Tibial nerve (tissue), 4 donors: ENCODE measurements around the gene NUDT16L1. TPM values are rescaled to one million over a fixed set of nuclear protein-coding genes. Genes with fewer than 3 reads are reported as not detected.
"Not testable (repeated sequence)": the region's sequence is repeated elsewhere in the genome, so short reads cannot be mapped to it uniquely, and the experiment has no call there.

Experiments
- DNase-seq, 2 donors: peaks; one replicate each; pipeline ENCODE4 v3.0.0-alpha.2; 2019; ENCODE audit warnings: low spot score in 2 of 2
- H3K27ac ChIP-seq, 4 donors: fragments of 200-600 bp; sonication (generic) in 3 of 4; one replicate each; pipeline ENCODE4 v1.5.1; 2017 to 2019; ENCODE audit warnings: mild to moderate bottlenecking in 1 of 4
- H3K27me3 ChIP-seq, 2 donors: fragments of 200-600 bp; sonication (generic) in 1 of 2; one replicate each; pipeline versions ENCODE4 v1.5.1 to v1.6.0; 2017 to 2019
- H3K36me3 ChIP-seq, 3 donors: fragments of 200-600 bp; sonication (generic); one replicate each; pipeline ENCODE4 v1.5.1; 2018 to 2019
- H3K4me1 ChIP-seq, 4 donors: fragments of 200-600 bp; sonication (generic) in 3 of 4; one replicate each; pipeline ENCODE4 v1.5.1; 2017 to 2019
- H3K4me3 ChIP-seq, 4 donors: fragments of 200-600 bp; sonication (generic) in 3 of 4; one replicate each; pipeline ENCODE4 v1.5.1; 2017 to 2019; ENCODE audit warnings: mild to moderate bottlenecking in 1 of 4, moderate library complexity in 1 of 4
- H3K9me3 ChIP-seq, 4 donors: fragments of 200-600 bp; sonication (generic) in 3 of 4; one replicate each; pipeline ENCODE4 v1.5.1; 2017 to 2019
- EP300 ChIP-seq, 2 donors: sonication (generic); formaldehyde crosslinking; IDR thresholded peaks; one replicate each; pipeline ENCODE4 v1.6.1; 2017; ENCODE audit warnings: antibody characterized with exemption in 2 of 2, mild to moderate bottlenecking in 1 of 2
- POLR2A ChIP-seq, 2 donors: fragments of 450-650 bp; IDR thresholded peaks; one replicate each; pipeline ENCODE4 v1.6.1; 2017; ENCODE audit warnings: antibody characterized with exemption in 2 of 2, mild to moderate bottlenecking in 2 of 2, moderate library complexity in 2 of 2
- WGBS, 2 donors: methylation state at CpG; one replicate each; pipeline ENCODE4 v1.1.5; 2018; 5-methylcytosine and 5-hydroxymethylcytosine counted together
- total RNA-seq, 4 donors: library from RNA; depleted of rRNA; stranded (reverse); fragments of >200 nt; gene quantifications; one replicate each; pipeline ENCODE4 v1.1.0, GENCODE V29; 2016
- TF ChIP-seq, protein P1 (sequence below), 5 experiments: fragments of 200-600 bp in 3 of 5; fragments of 450-650 bp in 2 of 5; sonication (generic) in 3 of 5; IDR thresholded peaks; one replicate each; pipeline ENCODE4 v1.5.1; 2016 to 2019; ENCODE audit warnings: antibody characterized with exemption in 5 of 5, mild to moderate bottlenecking in 3 of 5, moderate library complexity in 2 of 5

NUDT16L1 gene
- total RNA-seq, 4 donors from 2014 or later = 30.3 to 63.7 (median 48.5) TPM

DNA sequence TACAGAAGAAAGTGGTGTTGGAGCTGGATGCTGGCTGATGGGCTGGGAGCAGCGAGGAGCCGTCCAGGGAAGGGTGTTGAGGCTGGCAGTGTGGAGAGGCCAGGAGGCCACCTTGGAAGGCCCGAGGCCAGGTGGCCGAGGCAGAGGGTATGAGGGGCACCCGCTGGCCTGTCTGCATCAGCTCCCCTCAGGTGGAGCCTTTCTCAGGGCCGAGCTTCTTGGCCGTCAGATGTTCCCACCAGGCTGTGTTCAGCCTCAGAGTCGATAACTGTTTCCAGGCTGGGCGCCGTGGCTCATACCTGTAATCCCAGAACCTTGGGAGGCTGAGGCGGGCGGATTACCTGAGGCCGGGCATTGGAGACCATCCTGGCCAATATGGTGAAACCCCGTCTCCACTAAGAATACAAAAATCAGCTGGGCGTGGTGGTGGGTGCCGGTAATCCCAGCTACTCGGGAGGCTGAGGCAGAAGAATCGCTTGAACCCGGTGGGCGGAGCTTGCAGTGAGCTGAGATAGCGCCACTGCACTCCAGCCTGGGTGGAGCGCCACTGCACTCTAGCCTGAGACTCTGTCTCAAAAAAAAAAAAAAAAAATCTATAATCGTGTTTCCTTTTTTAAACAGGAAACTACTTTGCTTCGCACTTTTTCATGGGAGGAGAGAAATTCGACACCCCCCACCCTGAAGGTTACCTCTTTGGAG, 43.5 kb upstream of the NUDT16L1 start:
- TF ChIP-seq EP300 (IDR thresholded peaks at IDR 0.05) (no peak), POLR2A (IDR thresholded peaks at IDR 0.05) (no peak)
- TF ChIP-seq, protein P1, sequence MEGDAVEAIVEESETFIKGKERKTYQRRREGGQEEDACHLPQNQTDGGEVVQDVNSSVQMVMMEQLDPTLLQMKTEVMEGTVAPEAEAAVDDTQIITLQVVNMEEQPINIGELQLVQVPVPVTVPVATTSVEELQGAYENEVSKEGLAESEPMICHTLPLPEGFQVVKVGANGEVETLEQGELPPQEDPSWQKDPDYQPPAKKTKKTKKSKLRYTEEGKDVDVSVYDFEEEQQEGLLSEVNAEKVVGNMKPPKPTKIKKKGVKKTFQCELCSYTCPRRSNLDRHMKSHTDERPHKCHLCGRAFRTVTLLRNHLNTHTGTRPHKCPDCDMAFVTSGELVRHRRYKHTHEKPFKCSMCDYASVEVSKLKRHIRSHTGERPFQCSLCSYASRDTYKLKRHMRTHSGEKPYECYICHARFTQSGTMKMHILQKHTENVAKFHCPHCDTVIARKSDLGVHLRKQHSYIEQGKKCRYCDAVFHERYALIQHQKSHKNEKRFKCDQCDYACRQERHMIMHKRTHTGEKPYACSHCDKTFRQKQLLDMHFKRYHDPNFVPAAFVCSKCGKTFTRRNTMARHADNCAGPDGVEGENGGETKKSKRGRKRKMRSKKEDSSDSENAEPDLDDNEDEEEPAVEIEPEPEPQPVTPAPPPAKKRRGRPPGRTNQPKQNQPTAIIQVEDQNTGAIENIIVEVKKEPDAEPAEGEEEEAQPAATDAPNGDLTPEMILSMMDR (IDR thresholded peaks at IDR 0.05) = no peak
- no peaks in the 10 kb centered on the region for H3K9me3 ChIP-seq

GRCh38 chr16:4650443-4651074, 42.8 kb upstream of the NUDT16L1 start:
- TF ChIP-seq, protein P1 (IDR thresholded peaks at IDR 0.05) = peak; percentile 42 to 73 (median 59)
- H3K27me3 ChIP-seq, H3K9me3 ChIP-seq, H3K4me3 ChIP-seq, H3K27ac ChIP-seq, H3K4me1 ChIP-seq: not testable (repeated sequence)
- DNase-seq = peak in 1 of 2 donors; percentile 32
- H3K36me3 ChIP-seq = peaks cover 0 to 82% (median 8%) of the 10 kb centered on the region in 3 donors
- WGBS, 2 donors = 84 to 88% methylated on average over 15 of the region's 15 CpGs

More for the DNA sequence above, 43.5 kb upstream of the NUDT16L1 start:
- DNase-seq = no peak
- H3K27me3 ChIP-seq = no peaks in the 10 kb centered on the region
- H3K4me3 ChIP-seq = no peak overlapping the region
- H3K27ac ChIP-seq = no peak overlapping the region
- 93 to 95% methylated on average over 25 of the region's 25 CpGs for WGBS, 2 donors
- peaks cover 0 to 7% (median 0%) of the 10 kb centered on the region in 4 donors for H3K4me1 ChIP-seq
- peaks cover 0 to 80% (median 8%) of the 10 kb centered on the region in 3 donors for H3K36me3 ChIP-seq

- 88 to 94% methylated on average over 8 to 13 of the region's 13 CpGs for WGBS, 2 donors
- no peaks in the 10 kb centered on the region for H3K9me3 ChIP-seq
Measured at GRCh38 chr16:4651827-4652226, 41.5 kb upstream of the NUDT16L1 start.

DNA sequence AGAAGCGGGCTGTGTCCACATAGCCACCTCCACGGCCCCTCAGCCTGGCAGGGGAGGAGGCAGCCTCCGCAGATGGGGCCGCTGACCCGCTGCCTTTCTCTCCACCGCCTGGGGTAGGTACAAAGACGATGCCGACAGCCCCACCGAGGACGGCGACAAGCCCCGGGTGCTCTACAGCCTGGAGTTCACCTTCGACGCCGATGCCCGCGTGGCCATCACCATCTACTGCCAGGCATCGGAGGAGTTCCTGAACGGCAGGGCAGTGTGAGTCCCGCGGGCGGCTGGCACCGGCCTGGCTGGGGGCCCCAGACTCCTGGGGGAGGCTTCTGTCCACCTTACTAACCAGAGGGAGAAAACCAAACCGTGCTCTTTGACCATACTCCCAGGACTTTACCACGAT, 40.8 kb upstream of the NUDT16L1 start:
- peak overlapping the region in 1 of 4 donors; percentile 47 for H3K27ac ChIP-seq
- H3K4me3 ChIP-seq = no peak overlapping the region
- peaks cover 0 to 91% (median 14%) of the 10 kb centered on the region in 3 donors for H3K36me3 ChIP-seq
- TF ChIP-seq, protein P1 (IDR thresholded peaks at IDR 0.05) = no peak
- WGBS, 2 donors = 90 to 97% methylated on average over 15 to 16 of the region's 25 CpGs
- no peak for DNase-seq
- peaks cover 0 to 3% (median 0%) of the 10 kb centered on the region in 4 donors for H3K4me1 ChIP-seq
- no peaks in the 10 kb centered on the region for H3K9me3 ChIP-seq
- no peaks in the 10 kb centered on the region for H3K27me3 ChIP-seq

More at GRCh38 chr16:4651827-4652226, 41.5 kb upstream of the NUDT16L1 start:
- H3K4me3 ChIP-seq = no peak overlapping the region
- H3K36me3 ChIP-seq = peaks cover 0 to 91% (median 14%) of the 10 kb centered on the region in 3 donors
- no peak overlapping the region for H3K27ac ChIP-seq
- DNase-seq = no peak
- no peaks in the 10 kb centered on the region for H3K27me3 ChIP-seq
- H3K4me1 ChIP-seq = peaks cover 0 to 3% (median 0%) of the 10 kb centered on the region in 4 donors
- no peak for TF ChIP-seq EP300 (IDR thresholded peaks at IDR 0.05)

DNA sequence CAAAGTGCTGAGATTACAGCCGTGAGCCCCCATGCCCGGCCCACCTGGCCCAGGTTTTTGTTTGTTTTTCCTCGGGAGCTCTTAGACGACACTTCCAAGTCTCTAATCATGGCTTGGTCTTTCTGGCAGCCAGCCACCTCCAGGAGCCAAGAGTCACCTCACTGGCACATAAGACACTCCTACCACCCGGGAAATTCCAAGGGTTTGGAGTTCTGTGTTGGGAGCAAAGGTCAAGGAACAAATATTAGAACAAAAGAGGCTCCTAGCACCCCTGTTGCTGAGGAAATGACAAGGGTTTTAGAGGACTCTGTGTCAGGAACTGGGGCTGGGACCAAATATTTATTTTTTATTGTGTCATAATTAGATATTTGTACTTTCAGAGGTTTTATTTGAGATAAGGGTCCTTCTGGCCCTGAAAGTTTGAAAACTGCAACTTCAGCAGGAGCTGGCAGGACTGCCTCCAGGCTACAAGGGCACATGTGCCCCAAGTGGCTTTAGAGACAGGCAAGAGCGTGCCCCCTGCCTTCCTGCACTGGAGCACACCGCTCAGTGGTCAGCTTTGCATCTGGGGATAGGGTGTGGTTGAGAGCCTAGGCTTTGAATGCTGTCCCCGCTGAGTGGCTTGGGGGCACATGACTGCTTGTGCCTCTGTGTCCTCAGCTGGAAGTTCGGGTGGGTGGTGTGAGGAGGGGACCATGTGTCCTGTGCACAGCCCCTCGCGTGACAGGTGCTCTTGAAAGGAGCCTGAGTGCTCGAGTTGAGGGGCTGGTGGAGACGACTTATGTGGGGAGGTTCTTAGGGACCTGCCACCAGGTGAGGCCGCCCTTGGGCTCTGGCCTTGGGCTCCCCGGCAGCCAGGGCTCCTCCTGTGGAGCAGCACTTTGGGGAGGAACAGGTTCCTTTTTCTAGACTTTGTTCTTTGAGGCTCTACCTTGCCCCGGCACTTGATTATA, 39.1 kb upstream of the NUDT16L1 start:
- peaks cover 0 to 94% (median 14%) of the 10 kb centered on the region in 3 donors for H3K36me3 ChIP-seq
- peaks cover 0 to 5% (median 0%) of the 10 kb centered on the region in 4 donors for H3K4me1 ChIP-seq
- TF ChIP-seq EP300 (IDR thresholded peaks at IDR 0.05) (no peak), POLR2A (IDR thresholded peaks at IDR 0.05) (no peak)
- TF ChIP-seq, protein P1 (IDR thresholded peaks at IDR 0.05) = no peak
- peak overlapping the region in 1 of 4 donors; percentile 61 for H3K27ac ChIP-seq
- no peak for DNase-seq
- H3K27me3 ChIP-seq = no peaks in the 10 kb centered on the region
- no peak overlapping the region for H3K4me3 ChIP-seq
- no peaks in the 10 kb centered on the region for H3K9me3 ChIP-seq
- 80% methylated on average over 16 of the region's 16 CpGs for WGBS, 2 donors
